Fibroblast of lung (primary cell): Measurements from ENCODE around the gene CANX. TPM values are rescaled to one million over a fixed set of nuclear protein-coding genes. Genes with fewer than 3 reads are reported as not detected.

Experiments used
- DNase-seq, 2 donors: peaks; one replicate each; pipeline versions ENCODE4 v3.0.0 to v3.0.0-alpha.2; 2010; ENCODE audit warnings: low read depth in 2 of 2
- H2AFZ ChIP-seq: 2 replicates; pipeline ENCODE4 v1.5.1; 2012; ENCODE audit warnings: low read length, control low read depth, inconsistent platforms
- H3K27ac ChIP-seq: 2 replicates; pipeline ENCODE4 v1.5.1; 2011; ENCODE audit warnings: low read length, control low read depth; ENCODE audit not compliant: insufficient read depth
- H3K27me3 ChIP-seq: 2 replicates; pipeline ENCODE4 v1.5.1; 2011; ENCODE audit warnings: mild to moderate bottlenecking, low read length; ENCODE audit not compliant: control insufficient read depth, insufficient read depth
- H3K36me3 ChIP-seq: 2 replicates; pipeline ENCODE4 v1.5.1; 2011; ENCODE audit warnings: low read length; ENCODE audit not compliant: control insufficient read depth, insufficient read depth
- H3K4me1 ChIP-seq: 2 replicates; pipeline ENCODE4 v1.5.1; 2011; ENCODE audit warnings: low read length; ENCODE audit not compliant: control insufficient read depth, insufficient read depth; ENCODE audit errors: extremely low read depth
- H3K4me2 ChIP-seq: 2 replicates; pipeline ENCODE4 v1.5.1; 2011; ENCODE audit warnings: low read length, control low read depth; ENCODE audit not compliant: insufficient read depth; ENCODE audit errors: extremely low read depth
- H3K4me3 ChIP-seq, 4 experiments: fragments of 200-600 bp in 1 of 4; sonication (generic) in 1 of 4; replicated peaks in 1 of 4; 2 replicates each; pipeline ENCODE4 v1.5.1; 2011 to 2016; ENCODE audit warnings: low read length in 4 of 4, low read depth in 3 of 4, mild to moderate bottlenecking in 3 of 4, control low read depth in 2 of 4, inconsistent platforms in 1 of 4, mixed read lengths in 1 of 4; ENCODE audit not compliant: insufficient read depth in 1 of 4; ENCODE audit errors: control extremely low read depth in 1 of 4
- H3K79me2 ChIP-seq: 2 replicates; pipeline ENCODE4 v1.5.1; 2012; ENCODE audit warnings: mild to moderate bottlenecking, low read length, inconsistent platforms; ENCODE audit not compliant: control insufficient read depth, insufficient read depth
- H3K9ac ChIP-seq: 2 replicates; pipeline ENCODE4 v1.5.1; 2011; ENCODE audit warnings: mild to moderate bottlenecking, low read length, control low read depth; ENCODE audit not compliant: insufficient read depth
- H3K9me3 ChIP-seq: 2 replicates; pipeline ENCODE4 v1.5.1; 2012; ENCODE audit warnings: low read depth, low read length; ENCODE audit not compliant: control insufficient read depth, insufficient read depth
- H4K20me1 ChIP-seq: 2 replicates; pipeline ENCODE4 v1.5.1; 2011; ENCODE audit warnings: low read length; ENCODE audit not compliant: control insufficient read depth, insufficient read depth; ENCODE audit errors: extremely low read depth
- EZH2 ChIP-seq: IDR thresholded peaks from 2 replicates; pipeline ENCODE4 v1.5.1; 2012; ENCODE audit warnings: low read length, control low read depth, mild to moderate bottlenecking; ENCODE audit errors: missing control alignments
- polyA plus RNA-seq, 2 donors: library from polyadenylated mRNA; depleted of rRNA in 1 of 2; stranded (reverse) in 1 of 2; unstranded in 1 of 2; fragments of >200 nt; gene quantifications; 2 replicates each; pipeline ENCODE4 v1.2.1, GENCODE V29; 2011 to 2012; ENCODE audit warnings: missing spikeins in 1 of 2
- total RNA-seq: library from RNA; depleted of rRNA; stranded (reverse); fragments of >200 nt; gene quantifications from 2 replicates; pipeline ENCODE4 v1.2.1, GENCODE V29; 2014
- TF ChIP-seq, protein P1 (sequence below), 2 donors: IDR thresholded peaks in 1 of 2; conservative IDR thresholded peaks in 1 of 2; 1 replicate in 1 of 2; 2 replicates in 1 of 2; pipeline ENCODE4 v1.5.1; 2011 to 2012; ENCODE audit warnings: low read length in 2 of 2, control low read depth in 1 of 2, inconsistent platforms in 1 of 2, low read depth in 1 of 2, mild to moderate bottlenecking in 1 of 2

CANX gene
- total and polyA plus RNA-seq, 2 donors (not counting 1 experiment from before 2014, with no cell fraction given) = 589 to 722 TPM

DNA sequence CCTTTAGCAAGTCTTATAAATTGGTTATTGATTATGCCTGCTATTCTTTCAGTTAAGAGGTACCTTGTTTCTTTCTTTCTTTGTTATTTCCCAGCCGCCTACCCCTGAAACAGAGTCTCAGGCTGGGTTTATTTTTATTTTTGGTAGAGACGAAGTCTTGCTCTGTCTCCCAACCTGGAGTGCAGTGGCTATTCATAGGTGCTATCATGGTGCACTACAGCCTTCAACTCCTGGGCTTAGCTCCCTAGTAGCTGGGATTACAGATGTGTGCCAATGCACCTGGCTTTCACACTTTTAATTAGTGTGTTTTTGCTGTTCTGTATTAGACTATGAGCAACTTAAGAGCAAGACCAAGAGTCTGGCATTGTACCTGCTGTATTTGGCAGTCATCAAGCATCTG is 48.1 kb downstream of the CANX start:
- Histone ChIP-seq H3K36me3 (peaks cover 4% of the 10 kb centered on the region), H3K4me2 (no peak overlapping the region), H3K4me3 (no peak overlapping the region), H3K4me1 (no peaks in the 10 kb centered on the region), H3K27me3 (no peaks in the 10 kb centered on the region), H4K20me1 (peaks cover 1% of the 10 kb centered on the region), H3K27ac (no peak overlapping the region), H3K79me2 (peaks cover 60% of the 10 kb centered on the region), H3K9ac (no peak overlapping the region), H3K9me3 (no peaks in the 10 kb centered on the region), H2AFZ (no peak overlapping the region)
- DNase-seq = no peak
- no peak for TF ChIP-seq EZH2
- TF ChIP-seq, protein P1, sequence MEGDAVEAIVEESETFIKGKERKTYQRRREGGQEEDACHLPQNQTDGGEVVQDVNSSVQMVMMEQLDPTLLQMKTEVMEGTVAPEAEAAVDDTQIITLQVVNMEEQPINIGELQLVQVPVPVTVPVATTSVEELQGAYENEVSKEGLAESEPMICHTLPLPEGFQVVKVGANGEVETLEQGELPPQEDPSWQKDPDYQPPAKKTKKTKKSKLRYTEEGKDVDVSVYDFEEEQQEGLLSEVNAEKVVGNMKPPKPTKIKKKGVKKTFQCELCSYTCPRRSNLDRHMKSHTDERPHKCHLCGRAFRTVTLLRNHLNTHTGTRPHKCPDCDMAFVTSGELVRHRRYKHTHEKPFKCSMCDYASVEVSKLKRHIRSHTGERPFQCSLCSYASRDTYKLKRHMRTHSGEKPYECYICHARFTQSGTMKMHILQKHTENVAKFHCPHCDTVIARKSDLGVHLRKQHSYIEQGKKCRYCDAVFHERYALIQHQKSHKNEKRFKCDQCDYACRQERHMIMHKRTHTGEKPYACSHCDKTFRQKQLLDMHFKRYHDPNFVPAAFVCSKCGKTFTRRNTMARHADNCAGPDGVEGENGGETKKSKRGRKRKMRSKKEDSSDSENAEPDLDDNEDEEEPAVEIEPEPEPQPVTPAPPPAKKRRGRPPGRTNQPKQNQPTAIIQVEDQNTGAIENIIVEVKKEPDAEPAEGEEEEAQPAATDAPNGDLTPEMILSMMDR (conservative IDR thresholded peaks at IDR 0.05 in 1 of 2, IDR thresholded peaks at IDR 0.05 in 1 of 2; ENCODE audit: low read depth in 1 of 2, low read length in 2 of 2) = no peak

DNA sequence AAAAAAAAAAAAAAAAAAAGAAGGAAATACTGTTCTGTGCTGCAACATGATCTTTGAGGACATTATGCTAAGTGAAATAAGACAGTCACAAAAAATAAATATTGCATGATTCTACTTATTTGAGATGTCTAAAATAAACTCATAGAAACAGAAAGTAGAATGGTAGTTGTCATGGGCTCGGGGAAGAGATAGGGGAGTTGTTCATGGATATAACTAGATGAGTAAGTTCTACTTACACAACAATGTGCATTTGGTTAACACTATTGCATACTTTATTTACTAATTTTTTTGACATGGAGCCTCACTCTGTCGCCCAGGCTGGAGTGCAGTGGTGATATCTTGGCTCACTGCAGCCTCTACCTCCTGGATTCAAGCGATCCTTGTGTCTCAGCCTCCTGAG is 49.0 kb downstream of the CANX start:
- Histone ChIP-seq H3K4me1 (no peaks in the 10 kb centered on the region), H4K20me1 (peaks cover 1% of the 10 kb centered on the region), H3K79me2 (peaks cover 54% of the 10 kb centered on the region), H3K4me3 (no peak overlapping the region), H2AFZ (no peak overlapping the region), H3K4me2 (no peak overlapping the region), H3K27ac (no peak overlapping the region), H3K9ac (no peak overlapping the region), H3K36me3 (peaks cover 4% of the 10 kb centered on the region), H3K9me3 (no peaks in the 10 kb centered on the region), H3K27me3 (no peaks in the 10 kb centered on the region)
- DNase-seq = no peak
- no peak for TF ChIP-seq EZH2
- TF ChIP-seq, protein P1 (conservative IDR thresholded peaks at IDR 0.05 in 1 of 2, IDR thresholded peaks at IDR 0.05 in 1 of 2; ENCODE audit: low read depth in 1 of 2, low read length in 2 of 2) = no peak

DNA sequence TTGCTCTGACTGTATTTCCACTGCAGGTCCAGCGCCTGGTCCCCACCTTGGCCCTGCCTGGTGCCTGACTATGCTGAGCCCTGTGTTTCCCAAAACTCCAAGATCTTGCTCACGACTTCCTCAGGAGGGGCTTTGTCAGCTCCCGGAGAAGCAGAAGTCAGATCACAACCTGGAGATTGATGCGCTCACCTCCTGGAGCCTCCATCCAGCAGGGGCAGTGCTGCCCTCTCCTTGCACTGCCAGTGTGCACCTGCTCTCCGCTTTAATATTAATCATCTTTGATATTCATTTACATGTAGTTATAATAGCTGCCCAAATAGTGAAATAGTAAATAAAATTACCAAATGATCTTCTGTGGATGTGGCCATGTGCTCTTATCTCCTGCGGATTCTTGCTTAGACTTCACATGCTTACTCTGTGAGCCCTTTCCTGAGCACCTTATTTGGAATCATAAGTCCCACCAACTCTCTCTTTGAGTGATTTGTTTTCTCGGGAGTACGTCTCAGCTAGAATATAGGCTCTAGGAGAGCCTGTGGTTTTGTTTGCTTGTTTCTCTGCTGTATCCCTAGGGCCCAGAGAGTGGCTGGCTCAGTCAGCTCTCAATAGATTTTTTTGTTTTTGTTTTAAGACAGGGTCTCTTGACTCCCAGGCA is 51.2 kb downstream of the CANX start:
- no peak overlapping the region for H3K9ac ChIP-seq
- peaks cover 64% of the 10 kb centered on the region for H3K79me2 ChIP-seq
- no peaks in the 10 kb centered on the region for H3K27me3 ChIP-seq
- H3K4me1 ChIP-seq = no peaks in the 10 kb centered on the region
- H3K4me3 ChIP-seq = no peak overlapping the region
- H3K27ac ChIP-seq = no peak overlapping the region
- no peaks in the 10 kb centered on the region for H3K9me3 ChIP-seq
- DNase-seq = no peak
- no peak overlapping the region for H2AFZ ChIP-seq
- TF ChIP-seq, protein P1 (conservative IDR thresholded peaks at IDR 0.05 in 1 of 2, IDR thresholded peaks at IDR 0.05 in 1 of 2; ENCODE audit: low read depth in 1 of 2, low read length in 2 of 2) = no peak
- no peak for TF ChIP-seq EZH2
- H3K4me2 ChIP-seq = no peak overlapping the region
- peaks cover 4% of the 10 kb centered on the region for H3K36me3 ChIP-seq
- H4K20me1 ChIP-seq = peaks cover 1% of the 10 kb centered on the region
